C4-2B (cell line): Measurements from ENCODE around the gene PXDC1.

Experiments used
- CTCF ChIP-seq: fragments of 450-650 bp; conservative IDR thresholded peaks from 2 replicates; pipeline ENCODE4 v1.5.1; 2017; ENCODE audit warnings: mild to moderate bottlenecking
- ZFX ChIP-seq: fragments of 450-650 bp; IDR thresholded peaks from 2 replicates; pipeline ENCODE4 v1.6.1; 2017

- no peak for TF ChIP-seq CTCF
- TF ChIP-seq ZFX = no peak
These were observed 28.3 kb downstream of the PXDC1 start for GRCh38 chr6:3723251-3723650.
